ENCODE measurements around the gene NFIX.
"Not testable (repeated sequence)": the region's sequence is repeated elsewhere in the genome, so short reads cannot be mapped to it uniquely, and the experiment has no call there.

NFIX gene

GRCh38 chr19:12994701-12995595 lies at the start of gene NFIX:
NFIX (plus strand) TSS chr19:12995475; CDS start chr19:12995838, 363 bp downstream.
- DNase-seq, result peak; percentile 34

GRCh38 chr19:12945479-12946091 lies 49.7 kb upstream of the NFIX start, which contains the start of gene RAD23A:
RAD23A (plus strand) TSS chr19:12945862; CDS start chr19:12945949, 87 bp downstream.
- DNase-seq, result peak; percentile 96

- DNase-seq, result peak; percentile 41
These were observed 49.1 kb upstream of the NFIX start for GRCh38 chr19:12946092-12946721.

GRCh38 chr19:12946731-12947496 lies 48.4 kb upstream of the NFIX start:
- no peak for DNase-seq

- no peak for DNase-seq
These were observed 47.3 kb upstream of the NFIX start for GRCh38 chr19:12947702-12948611.

GRCh38 chr19:12948612-12949362 lies 46.5 kb upstream of the NFIX start:
- no peak for DNase-seq

- no peak for DNase-seq
These were observed 45.7 kb upstream of the NFIX start for GRCh38 chr19:12949363-12950283.

GRCh38 chr19:12952050-12952449 lies 43.2 kb upstream of the NFIX start:
- DNase-seq, result not testable (repeated sequence)

- DNase-seq, result no peak
These were observed 42.7 kb upstream of the NFIX start for GRCh38 chr19:12952488-12953137.

- DNase-seq, result no peak
These were observed 42.0 kb upstream of the NFIX start for GRCh38 chr19:12953138-12953798.

GRCh38 chr19:12953799-12954611 lies 41.3 kb upstream of the NFIX start:
- DNase-seq, result no peak

- no peak for DNase-seq
These were observed 40.7 kb upstream of the NFIX start for GRCh38 chr19:12954612-12954962.

- not testable (repeated sequence) for DNase-seq
These were observed 39.7 kb upstream of the NFIX start for GRCh38 chr19:12955575-12955974.

- DNase-seq, result no peak
These were observed 39.3 kb upstream of the NFIX start for GRCh38 chr19:12955996-12956395.

- peak; percentile 80 for DNase-seq
These were observed 38.6 kb upstream of the NFIX start, which contains the start of gene GADD45GIP1 for GRCh38 chr19:12956446-12957388. GADD45GIP1 (minus strand) TSS chr19:12957223; CDS start chr19:12957212, 11 bp downstream.

GRCh38 chr19:12957389-12957952 lies 37.8 kb upstream of the NFIX start:
- not testable (repeated sequence) for DNase-seq

Data from activated effector memory CD4-positive, alpha-beta T cell treated with Interleukin-2 at 50 U/mL for 16 hours (primary cell).